GM21529 (cell line): ENCODE data around the gene SNX9.
A peak's percentile ranks its signal among the peaks of the same experiment; 100 is the strongest.

Experiments used
- ATAC-seq: cut with Tn5 transposase; IDR thresholded peaks from one replicate; pipeline ENCODE4 v1.9.1; 2021; ENCODE audit not compliant: unreplicated experiment

Gene SNX9

GRCh38 chr6:157974967-157975366 is 151.9 kb downstream of the SNX9 start:
- no peak for ATAC-seq

GRCh38 chr6:157975456-157975855 is 152.4 kb downstream of the SNX9 start:
- no peak for ATAC-seq

DNA sequence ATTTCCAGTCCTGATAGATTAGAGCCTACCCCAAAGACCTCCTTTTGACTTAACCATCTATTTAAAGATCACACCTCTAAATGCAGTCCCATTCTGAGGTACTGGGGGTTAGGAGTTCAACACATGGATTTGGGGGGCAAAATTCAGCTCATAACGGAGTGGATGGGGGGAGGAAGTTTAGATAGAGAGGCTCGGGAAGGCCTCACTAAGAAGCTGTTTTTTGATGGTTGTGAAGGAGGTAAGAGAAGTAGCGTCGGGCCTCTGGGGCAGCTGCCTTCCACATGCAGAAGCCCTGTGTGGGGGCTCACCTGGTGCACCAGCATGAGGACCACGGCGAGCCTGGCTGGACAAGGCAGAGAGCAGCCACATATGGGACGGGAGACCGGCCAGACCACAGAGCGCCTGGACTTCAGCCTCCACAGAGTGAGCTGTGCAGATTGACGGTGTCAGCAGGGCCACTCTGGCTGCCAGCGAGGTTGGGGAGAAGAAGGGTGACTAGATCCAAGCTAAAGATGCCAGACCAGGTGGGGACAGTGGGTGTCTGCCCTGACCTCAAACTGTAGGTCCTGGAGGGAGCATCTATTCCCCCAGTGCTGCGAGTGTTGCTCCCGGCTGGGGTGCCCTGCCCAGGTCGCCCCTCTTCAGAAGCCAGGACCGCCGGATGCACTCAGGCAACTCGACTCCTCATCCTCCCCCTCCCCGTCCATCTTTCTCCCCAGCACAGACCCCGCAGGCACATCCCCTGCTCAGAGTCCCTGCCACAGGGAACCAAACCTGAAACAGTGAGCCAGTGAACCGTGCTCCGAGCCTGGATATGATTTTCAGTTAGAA is 153.5 kb downstream of the SNX9 start:
- no peak for ATAC-seq

DNA sequence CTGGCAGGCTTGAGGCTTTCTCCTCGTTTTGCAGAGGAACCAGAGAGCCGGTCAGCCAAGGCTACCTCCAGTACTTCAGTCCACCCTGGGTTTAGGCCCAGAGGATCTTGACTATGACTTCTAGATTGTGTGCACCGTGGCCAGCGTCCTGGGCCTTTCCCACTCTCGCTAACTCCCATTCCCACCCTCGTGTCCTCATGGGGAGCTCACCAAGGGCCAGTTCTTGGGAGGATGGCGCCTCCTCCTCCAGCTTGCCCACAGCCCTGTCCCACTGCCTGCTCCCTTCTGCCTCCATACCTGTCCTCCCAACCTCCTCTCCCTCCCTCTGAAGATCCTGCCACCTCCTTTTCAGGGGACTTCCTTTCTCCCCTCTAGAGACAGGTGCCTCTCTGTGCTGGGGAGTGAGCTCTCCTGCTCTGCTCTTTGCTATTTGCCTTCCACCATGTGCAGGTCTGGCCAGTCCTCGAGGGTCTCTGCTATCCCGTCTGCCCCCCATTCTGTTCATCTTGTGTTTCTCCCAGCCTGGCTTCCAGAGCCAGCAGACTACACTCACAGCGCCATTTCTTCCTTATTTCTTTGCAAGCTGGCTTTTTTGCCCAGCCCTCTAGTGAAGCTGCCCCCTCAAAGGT is 154.2 kb downstream of the SNX9 start:
- ATAC-seq, result no peak

DNA sequence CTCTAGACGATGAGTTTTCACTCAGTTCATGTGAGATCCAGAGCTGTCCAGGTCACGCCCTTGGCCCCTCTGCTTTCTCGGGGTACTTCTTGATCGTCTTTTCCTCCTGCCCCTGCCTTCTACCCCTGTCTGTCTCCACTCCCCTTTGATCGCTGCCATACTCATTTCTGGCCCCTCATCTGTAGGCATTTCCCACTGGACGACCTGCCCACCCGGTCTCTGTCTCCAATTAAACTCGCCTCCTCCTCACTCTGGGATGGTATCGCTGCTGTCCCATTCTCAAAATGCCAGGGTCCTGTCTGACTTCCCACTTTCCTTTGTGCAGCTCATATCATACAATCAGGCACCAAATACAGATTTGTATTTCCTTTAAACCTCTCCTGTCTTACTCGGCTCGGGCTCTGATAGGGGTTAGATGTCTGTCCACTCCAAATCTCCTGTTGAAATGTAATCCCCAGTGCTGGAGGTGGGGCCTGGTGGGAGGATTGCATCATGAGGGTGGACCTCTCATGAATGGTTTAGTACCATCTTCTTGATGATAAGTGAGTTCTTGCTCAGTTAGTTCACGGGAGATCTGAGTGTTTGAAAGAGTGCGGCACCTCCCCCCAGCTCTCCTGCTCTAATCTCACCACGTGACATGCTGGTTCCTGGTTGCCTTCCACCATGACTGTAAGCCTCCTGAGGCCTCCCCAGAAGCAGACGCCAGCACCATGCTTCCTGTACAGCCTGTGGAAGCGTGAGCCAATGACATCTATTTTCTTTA is 155.2 kb downstream of the SNX9 start:
- no peak for ATAC-seq

DNA sequence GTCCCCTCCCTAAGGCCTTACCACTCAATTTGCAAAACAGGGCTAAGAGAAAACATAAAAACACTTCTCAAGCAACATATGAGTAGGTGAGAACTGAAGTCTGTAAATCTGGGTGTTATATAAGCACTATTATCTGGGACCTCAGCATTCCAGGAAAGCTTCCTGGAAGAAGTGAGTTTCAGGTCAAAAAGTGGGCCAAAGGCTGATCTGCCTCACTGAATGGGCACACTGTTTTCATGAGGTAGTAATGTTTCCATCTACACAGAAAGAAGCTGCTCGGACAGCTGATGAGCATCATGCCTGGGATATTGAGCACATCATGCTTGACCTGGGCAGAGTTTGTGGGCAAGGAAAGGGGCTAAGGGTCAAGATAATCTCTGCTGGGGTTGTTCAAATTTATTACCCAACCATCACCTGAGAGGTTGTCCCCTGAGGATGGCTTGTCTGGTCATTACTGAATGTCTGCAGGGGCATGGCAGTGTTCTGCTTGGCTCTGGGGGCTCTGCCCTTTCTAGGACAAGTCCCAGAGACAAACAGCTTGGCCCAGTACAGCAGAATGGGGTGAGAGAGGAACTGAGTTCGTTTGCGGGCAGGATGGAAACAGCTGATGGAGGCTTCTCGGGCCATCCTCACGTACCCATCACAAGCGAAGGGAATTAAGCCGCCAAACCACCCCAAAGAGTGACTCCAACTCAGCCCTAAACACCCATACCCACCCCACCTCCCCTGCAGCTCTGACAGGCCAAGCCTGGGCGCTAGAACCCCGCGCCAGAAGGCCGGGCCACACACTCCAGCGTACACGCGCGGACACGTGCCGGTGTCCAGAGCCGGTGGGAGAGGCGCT is 157.5 kb downstream of the SNX9 start:
- no peak for ATAC-seq

DNA sequence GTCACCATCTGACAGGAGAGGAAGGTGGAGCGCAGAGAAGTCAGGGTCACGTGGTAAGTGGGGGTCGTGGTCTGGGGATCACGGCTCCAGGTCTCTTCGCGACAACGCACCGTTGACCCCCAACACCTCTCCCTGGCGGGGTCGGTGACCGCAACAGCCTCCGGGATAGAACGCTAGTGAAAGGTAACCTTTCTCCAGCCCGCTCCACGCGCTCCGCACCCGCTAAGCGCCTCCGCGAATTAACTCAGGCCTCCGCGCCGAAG is 158.0 kb downstream of the SNX9 start:
- ATAC-seq, result peak; percentile 20

GRCh38 chr6:157981395-157982101 is 158.5 kb downstream of the SNX9 start, which contains the start of gene SYNJ2:
Gene SYNJ2, plus strand, starts transcription at chr6:157981863. Its CDS starts 99 bp downstream, at chr6:157981962.
- ATAC-seq, result peak; percentile 83

- ATAC-seq, result peak; percentile 44
Measured at GRCh38 chr6:157982102-157982562, 159.1 kb downstream of the SNX9 start.

- no peak for ATAC-seq
Measured at GRCh38 chr6:157982563-157983405, 159.7 kb downstream of the SNX9 start.

GRCh38 chr6:157983406-157984119 is 160.5 kb downstream of the SNX9 start:
- ATAC-seq, result no peak

- no peak for ATAC-seq
Measured at GRCh38 chr6:157984128-157984527, 161.1 kb downstream of the SNX9 start.

- no peak for ATAC-seq
Measured at GRCh38 chr6:157984686-157985225, 161.7 kb downstream of the SNX9 start.

DNA sequence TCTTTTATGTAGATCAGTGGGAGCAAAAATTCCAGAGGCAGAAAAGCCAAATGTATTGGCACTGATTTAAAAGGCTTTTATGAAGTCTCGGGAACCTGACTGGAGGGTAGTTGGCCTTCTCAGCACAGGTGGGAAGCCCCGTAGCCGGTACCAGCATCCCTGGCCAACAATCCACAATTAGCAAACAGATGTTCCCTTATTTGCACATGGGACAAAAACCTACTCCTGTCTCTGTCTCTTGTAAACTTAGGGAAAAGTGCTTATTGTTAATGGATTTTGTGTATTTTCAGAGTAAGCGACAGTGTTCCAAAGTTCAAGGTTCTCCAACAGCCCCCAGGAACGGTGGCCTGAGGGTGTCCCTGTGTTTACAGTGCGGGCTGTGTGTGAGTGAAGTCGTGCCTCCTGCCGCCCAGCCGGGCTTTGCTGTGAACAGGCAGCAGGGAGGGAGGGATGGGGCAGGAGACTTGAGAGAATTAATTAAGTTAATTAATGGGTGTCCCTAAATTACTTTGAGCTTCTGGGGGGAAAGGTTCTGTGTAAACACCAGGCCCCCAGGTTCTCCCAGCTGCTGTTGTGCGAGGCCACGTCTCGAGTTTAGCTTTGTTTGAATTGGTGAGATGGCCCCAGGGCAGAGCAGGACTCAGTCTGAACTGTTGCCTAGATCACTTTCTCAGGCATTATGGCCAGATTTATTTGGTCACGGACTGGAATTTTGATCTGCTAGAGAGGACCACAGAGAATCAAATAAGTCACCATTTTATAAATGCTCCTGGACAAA is 162.5 kb downstream of the SNX9 start:
- ATAC-seq, result no peak

GRCh38 chr6:157987788-157988699 is 165.0 kb downstream of the SNX9 start:
- no peak for ATAC-seq

DNA sequence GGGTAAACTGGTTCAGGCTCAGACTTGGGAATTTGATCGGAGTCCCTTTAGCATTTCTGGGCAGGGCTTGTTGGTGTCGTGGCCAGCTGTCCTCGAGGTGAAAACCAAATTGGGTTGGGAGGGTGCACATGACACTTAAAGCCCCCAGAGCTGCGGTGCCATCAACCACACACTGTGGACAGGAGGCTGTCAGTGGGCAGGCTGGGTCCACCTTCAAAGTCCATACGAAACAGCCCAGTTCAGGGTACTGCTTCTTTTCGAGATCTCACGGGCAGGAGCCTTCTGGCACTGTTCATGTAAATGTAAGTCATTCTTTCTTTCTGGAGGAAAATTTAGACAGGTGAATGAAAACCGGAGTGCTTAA is 165.6 kb downstream of the SNX9 start:
- no peak for ATAC-seq
